Ammon's horn (tissue), 1 donor: ENCODE measurements around the gene ZDHHC20.
A peak's percentile ranks its signal among the peaks of the same experiment; 100 is the strongest.

ENCODE experiments used
- DNase-seq: peaks from one replicate; pipeline ENCODE4 v3.0.0-alpha.2; 2016; ENCODE audit warnings: low spot score

ZDHHC20 gene

DNA sequence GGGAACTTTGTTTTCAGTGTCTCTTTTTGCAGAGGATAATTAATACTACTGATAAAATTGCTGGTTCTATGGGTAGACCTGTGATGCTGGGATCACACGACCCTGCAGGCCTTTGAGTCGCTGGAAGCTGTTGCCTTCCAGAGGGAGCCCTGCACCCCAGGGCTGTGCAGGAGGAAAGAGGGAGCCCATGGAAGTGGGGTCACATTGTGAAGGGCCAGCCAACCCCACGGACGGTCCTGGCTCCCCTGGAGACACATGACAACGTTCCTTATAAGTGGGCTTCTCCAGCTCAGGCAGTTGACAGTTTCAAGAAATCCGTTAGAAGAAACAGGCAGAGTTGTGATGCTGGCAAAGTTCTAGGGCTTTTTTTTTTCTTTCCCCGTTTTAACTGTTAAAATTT, 98.0 kb downstream of the ZDHHC20 start:
- no peak for DNase-seq

DNA sequence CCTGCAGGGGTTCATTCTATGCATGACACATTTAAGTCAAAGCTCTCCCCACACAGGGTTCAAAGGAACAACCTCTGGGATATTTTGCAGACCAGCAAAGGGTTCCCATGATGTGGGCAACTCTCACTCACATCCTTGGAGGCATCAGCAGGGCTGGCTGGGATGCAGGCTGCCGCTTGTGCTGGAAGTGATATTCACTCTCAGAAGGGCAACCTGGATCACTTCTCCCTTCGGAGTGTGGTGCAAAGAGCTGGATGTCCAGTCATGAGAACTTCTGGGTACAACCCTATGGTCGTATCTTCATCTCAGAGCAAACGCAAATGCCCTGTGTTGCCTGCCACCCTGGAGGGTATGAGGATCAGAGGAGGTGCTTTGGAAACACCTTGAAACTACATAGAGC, 98.6 kb downstream of the ZDHHC20 start:
- DNase-seq = no peak

DNA sequence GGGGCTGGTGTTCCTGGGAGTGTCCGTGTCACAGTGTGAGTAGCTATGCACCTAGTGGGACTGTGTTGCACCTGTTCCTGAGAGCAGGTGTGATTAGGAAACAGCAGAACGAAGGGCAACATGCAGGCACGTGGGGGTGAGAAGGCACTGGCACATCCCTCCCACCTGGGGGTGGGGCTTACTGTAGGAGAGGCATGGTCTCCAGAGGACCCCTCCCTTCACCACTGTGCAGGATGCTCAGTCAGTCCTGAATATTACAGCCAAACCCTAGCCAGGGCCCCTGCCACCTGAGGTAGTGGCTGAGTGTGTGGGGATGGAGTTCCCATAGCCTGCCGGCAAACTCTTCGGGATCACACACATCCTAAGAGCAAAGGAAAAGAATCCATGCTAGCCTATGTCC, 99.2 kb downstream of the ZDHHC20 start:
- no peak for DNase-seq

DNA sequence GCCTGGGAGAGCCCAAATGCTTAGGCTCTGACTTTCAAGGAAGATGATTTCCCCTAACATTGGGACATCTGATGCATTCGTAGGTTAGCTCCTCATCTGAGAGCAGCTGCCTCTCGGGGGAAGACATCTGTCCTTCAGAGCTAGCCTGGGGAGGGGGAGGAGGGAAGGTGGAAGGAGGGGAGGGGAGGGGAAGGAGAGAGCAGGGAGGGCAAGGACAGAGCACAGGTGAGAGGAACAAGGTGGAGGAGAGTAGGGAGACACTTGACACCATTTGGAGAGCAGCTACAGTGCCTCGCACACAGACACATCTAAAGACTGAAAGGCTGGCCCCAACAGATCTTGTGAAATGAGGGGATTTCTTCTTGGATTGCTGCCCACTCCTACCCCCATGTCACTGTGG, 103.8 kb downstream of the ZDHHC20 start:
- no peak for DNase-seq

DNA sequence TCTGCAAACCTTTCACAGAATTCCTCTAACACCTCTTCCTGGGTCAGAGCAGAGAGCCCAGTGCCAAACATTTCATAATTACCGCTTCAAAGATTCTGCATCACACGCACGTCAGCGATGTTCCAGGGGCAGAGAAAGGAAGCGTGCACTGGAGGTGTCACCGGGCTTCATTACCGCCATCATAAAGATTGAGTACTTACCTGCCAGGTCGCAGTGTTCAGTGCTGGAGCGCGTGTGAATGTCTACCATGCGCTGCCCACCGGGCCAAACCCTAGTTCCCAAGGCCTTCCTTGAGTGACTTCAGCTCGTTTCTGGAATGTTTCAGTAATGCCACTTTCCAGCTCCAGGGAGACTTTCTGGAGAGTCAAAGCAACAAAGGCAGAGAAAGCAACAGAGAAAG, 104.4 kb downstream of the ZDHHC20 start:
- no peak for DNase-seq

DNA sequence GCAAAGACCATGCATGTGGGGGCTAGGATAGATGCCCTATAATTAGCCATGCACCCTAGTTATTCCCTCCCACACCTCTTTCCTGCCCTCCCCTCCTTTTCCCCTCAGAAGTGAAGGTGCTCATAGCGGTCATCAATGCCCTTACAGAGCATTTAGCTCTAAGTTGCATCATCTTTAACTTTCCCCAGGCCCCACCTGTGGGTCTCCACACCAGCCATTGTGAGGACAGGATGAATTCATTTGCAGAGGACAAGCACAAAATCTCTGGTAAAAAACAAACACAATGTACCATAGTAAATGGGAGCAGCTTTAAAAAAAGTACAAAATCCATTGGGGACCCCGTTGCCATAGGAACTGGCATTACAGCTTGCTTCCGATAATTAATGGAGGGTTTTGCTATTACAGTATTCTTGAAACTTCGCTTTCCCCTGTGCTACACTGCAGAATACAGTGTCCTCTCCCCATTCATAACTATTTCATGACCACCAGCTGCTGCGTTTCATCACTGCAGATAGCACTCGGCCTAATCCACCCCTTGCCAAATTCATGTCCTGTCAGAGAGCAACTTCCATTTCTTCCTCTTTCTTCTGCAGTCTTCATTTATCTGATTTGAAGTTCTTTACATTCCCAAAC, 110.5 kb downstream of the ZDHHC20 start:
- DNase-seq = peak; percentile 22

DNA sequence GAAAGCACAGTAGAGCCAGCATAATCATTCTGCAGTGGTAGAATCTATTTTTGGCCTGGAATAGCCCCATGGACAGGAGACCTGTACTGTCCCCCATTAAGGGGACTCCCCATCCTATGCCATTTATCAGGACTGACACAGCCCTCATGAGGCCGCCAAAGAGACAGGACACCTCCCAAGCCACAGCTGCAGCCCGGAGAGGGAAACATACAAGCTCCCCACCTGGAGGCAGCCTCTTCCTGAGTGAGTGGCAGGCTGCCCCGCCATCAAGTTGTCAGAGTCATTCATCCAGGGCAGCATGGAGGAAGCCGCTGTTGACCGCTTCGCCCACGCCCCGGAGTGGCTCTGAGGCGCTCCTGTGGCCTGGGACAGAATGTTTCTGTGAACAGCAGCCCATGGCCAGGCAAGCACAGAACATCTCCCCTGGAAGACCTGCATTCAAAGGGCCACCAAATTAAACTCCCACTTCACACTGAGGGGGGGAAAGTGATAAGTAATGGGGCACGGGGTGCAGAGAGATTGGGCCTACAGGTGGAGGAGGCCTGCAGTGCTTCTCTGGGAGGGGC, 111.3 kb downstream of the ZDHHC20 start:
- no peak for DNase-seq

DNA sequence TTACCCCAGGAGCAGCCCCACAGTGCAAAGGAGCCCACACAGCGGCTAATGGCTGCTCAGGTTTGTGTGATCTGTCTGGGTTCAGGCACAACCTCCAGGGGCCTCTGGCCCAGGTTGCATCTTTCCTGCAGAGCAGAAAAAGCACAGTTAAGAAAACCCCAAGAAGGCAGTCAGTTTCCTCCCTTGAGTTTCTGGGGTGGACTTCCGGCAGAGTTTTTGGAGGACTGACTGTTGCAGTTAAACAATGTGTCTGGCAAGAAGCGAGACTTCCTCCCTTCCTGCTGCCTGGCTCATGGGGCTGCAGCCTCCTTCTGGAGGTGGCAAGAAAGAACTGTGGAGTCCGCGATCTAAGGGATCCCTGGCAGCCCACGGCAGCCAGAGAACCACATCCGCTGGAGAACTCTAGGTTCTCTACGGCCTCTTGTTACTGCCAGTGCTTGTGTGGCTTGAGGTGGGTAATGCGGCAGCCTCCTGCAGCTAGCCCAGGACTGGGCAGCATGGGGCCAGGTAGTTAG, 114.4 kb downstream of the ZDHHC20 start:
- DNase-seq = no peak

DNA sequence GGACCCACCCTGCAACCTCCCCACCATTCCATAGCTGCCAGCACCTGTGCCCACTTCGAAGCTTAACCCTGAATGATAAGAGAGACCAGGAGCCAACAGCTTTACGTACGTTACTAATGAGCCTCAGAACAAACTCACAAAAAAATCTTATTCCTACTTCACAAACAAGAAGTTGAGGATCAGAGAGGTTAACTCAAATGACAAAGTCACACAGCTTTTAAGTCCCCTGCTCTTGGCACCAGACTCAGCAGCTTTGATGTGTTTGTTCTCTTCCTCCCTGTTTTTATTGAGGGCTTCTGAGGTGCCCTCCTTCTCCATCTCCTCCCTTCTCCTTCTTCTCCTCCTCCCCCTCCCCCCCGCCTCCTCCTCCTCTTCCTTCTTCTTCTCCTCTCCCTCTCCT, 115.4 kb downstream of the ZDHHC20 start:
- DNase-seq = no peak

DNA sequence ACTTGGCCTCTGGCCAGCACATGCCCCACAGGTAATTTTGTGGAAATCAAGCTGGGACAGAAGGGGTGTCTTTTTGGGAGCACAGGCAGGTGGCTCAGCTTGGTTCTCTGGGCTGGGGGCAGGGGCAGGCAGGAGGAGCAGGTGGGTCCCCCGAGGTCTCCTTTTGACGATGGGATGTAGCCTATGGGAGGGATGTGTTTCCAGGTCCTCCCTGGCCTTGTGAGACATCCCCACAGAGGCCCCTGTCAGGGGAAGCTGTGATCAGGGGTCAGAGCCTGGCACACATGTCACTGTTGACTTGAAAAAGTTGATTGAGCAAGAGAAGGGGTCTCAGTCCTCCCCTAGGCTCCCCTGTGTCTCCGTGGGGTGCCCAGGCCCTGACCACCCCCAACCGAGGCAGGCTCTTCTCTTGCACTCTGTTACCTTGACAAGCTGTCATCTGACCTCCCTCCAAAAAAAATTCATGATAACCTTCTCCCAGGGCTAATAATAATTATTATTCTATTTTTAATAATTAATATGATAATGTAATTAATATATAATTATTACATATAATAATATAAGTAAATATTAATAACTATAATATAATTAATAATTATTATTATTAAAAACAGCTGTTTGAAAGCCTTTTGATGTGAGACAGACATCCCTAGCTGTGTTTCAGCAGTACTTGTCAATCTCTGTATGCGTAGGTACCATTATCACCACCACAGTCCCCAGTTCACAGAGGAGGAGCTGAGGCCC, 116.2 kb downstream of the ZDHHC20 start:
- no peak for DNase-seq

DNA sequence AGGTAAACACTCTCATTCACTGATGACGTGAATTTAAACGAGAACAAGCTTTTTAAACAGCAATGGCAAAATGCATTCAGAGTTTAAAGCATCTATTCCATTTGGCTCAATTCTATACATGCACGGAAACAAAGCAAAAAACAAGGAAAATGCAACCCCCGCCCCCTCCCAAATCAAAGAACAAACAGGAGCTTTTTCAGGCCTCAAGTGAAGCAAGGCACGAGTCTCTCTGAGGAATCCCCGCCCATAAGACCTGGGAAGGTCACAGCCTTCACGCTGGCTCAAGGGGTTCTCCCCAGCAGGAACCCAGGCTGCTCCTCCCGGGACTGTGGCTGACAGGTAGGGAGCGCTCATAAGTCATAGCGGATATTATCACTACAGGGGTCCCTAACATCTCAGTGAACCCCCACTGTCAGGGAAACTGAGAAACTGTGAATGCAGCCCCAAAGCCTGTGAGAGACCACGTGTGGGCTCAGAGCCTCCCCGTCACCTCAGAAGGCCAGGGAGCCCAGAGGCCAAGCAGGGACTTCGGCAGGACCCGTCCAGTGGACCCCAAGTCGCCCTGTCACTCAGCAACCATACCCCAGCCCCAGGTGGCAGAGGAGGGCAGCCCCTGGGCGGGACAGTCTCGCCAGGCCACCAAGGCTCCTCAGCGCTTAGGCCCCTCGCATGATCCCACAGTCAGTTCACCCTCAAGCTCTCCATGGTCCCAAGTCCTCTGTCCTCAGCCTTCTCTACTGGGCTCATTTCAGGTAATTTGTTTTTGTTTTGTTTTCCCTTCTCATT, 117.3 kb downstream of the ZDHHC20 start:
- DNase-seq = no peak

DNA sequence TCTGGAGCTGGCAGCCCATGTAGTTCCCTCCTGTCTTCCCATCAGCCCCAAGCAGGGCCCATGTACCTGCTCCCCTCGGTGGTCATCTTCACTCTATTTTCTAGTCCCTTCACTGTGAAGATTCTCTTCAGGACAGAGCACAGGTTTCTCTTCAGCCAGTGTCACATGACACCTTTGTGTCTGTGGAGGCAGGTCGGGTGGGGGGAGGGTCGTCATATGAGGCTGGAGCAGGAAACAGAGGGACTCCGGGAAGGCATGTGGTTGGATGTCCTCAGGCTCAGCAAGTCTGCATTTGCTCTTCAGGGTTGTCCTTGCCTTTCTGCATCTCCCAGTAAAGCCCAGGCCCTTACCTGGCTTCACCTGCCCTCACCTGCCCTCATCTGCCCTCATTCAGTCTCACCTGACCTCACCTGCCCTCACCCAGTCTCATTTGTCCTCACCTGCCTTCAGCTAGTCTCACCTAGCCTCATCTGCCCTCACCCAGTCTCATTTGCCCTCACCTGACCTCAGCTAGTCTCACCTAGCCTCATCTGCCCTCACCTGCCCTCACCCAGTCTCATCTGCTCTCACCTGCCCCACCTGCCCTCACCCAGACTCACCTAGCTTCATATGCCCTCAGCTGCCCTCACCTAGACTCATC, 120.3 kb downstream of the ZDHHC20 start:
- no peak for DNase-seq

DNA sequence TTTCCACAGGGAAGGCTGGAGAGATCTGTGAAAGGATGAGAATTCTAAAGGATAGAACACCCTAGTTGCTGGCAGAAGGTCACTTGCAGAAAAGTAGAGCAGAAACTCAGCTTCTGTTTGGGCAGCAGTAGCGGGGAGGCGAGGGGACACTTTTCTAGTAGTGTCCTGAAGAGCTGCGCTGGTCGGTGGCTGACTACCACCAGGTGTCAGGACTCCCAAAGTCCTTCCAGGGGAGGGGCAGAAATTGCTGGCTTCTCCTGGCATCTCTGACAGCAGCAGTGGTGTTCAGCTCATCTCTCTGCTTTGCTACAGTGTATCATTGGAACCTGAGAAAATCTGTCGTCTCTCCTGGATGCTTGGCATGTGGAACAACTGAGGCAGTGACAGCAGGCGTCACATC, 120.9 kb downstream of the ZDHHC20 start:
- no peak for DNase-seq

DNA sequence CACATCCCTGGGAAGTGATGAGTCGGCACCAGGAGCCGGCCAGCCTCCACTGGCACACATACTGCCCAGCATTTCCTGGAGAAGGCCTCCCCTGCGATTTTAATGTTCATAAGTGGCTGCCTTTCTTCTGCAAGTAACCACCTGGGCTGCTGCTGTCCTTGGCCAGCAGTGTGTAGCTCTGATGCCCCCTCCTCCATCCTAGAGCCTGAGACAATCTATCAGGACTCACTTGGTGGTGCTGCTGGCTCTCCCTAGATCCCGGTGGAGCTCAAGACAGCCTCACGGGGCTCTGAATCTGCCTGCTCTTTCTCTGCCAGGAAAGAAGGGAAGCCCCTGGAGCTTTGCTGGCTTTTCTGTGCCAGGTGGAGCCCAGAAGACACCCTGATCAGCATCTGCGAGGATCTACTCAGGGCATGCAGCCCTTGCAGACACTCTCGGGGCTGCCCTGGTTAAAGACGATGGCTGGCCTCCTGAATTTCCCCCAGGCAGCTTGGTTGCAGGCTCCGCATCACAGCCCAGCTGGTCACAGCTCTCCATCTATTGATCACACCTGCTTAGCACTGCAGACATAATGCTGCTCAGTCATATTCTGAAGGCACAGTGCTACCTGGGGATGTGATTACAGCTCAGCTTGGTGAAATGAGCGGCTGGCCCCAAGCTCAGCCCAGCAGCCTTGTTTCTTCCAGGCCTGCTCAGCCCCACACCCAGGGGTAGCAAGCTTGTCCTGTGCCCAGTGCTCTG, 122.3 kb downstream of the ZDHHC20 start:
- no peak for DNase-seq

DNA sequence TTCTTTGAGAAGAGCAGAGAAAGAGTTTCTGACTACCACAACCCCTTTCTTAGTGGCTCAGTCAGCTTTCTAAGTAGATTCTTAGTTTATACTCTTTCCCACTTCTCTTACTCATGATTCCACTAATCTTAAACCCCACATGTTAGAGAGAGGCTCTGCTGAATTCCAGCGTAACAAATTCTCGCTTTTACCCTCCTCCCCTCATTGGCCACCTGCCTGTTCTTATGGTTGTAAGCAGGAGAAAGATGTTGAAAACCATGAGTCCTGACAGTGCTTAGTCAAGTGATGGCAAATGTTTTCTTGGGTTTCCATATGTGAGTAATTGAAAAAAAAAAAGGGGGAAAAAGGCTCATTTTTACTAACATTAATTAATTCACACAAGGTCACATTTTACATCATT, 125.9 kb downstream of the ZDHHC20 start:
- no peak for DNase-seq

DNA sequence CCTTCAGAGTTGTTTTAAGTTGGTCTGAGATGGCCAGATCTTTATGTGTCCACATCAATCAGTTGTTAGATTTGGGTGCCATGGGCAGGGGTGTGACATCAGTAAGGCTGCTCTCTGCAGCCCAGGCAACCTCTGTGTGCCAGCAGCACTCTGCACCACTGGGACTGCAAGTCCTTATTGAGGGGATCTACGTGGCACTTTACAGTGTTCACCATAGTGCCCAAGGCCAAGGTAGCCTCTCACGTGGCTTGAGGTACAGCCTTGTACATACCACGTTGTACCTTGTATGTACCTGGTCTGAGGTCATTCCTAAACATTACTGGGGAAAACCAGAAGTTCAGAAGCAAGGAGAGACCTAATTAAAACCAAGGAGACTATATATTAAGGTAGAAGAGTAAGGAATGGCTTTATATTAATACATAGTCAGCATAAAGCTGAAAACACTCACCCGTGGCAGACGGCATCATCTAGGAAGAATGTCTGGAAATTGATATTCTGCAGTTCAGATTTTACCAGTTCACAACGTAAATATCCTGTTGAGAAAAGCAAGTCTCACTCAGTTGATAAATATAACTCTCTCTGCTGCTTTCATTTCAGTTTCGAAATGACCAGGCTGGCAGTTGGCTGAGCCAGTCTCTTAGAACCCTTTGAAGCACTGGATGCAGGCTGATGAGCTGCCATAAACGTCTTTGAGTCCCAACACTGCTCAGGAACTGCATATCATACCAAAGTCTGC, 128.8 kb downstream of the ZDHHC20 start:
- DNase-seq = no peak

DNA sequence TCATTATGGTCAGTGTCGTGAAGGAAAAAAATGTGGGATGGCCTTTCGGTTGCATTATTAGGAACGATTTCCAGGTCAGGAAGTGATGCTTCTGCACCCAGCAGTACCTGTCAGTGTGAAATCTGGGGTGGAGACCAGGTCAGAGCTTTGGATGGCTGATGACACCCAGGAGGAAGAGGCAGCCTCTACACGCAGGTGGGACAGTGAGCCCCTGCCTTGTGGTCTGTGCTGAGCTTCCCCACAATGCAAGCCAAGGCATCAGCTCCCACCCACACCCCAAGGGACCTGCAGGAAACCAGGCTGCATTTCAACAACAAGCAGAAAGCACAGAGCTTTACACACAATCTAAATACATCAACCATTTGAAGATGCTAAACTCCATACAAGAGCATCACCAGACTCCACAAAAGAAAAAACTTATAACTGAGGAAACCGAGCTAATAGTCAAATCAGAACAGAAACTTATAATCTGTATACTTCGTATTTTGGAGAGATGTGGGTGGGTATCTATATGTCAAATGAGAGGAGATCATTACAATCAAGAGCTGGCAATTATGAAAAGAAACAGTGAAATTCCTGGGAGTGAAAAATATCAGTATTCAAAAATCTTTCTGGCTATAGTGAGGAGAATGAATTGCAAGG, 130.1 kb downstream of the ZDHHC20 start:
- DNase-seq = no peak

DNA sequence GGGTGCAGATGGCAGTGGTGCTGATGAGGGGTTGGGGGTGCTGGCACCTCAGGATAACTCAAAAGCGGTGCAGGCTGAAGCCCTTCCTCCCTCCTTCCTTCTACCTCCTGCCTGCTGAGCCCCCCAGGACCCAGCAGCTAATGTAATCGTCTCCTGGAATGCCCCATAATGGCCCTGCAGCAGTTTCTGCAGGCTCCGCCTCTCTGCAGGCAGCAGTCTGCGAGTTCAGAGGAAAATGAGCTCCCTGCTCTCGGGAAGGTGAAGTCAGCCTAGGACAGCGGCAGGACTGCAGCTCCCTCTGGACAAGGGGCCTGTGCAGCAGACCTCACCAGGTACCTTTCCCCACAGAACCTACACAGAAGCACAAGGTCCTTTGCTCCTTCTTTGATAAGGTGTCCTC, 130.9 kb downstream of the ZDHHC20 start:
- no peak for DNase-seq

DNA sequence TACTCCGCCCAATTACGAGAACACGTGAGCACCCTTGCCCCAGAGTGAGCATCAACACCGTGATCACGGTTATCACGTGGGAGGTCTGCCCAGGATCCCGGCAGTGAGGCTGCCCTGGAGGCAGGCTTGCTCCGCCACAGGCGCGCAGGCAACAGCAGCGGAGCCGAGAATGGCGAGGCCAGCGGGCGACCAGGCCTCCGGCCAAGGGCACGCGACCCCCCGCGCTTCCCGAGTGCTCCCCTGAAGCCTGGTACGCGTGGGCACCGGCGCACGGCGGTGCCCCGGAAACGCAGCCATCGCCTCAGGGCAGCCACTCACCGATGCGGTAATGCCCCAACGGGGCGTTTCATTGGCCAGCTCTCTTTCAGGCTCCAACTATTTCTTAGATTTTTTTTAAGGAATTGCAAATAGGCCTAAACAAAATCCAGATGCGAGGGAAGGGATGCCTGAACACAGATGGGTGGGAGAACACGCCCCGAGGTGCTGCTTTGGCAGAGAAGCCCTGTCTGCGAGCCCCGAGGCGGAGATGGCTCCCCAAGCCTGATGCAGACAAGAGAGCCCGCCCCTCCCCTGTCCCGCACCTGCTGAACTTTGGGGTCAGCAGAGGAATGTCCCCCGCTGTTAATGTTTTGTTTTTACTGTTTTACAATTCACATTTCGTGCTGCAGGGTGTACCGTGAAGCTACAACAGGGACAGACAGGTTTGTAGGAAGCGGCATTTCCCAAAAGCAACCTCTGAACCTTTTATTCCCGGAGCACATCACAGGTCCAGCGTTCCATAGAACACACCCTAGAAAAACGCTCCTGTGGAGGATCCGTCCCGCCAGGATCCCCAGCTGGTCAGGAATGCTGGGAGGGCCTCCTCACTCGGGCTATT, 132.7 kb downstream of the ZDHHC20 start:
- peak; percentile 52 for DNase-seq
